ENCODE results near the gene CDH23.

- TF ChIP-seq POLR2AphosphoS5 (IDR thresholded peaks at IDR 0.05) (no peak), EZH2 (IDR thresholded peaks at IDR 0.05; ENCODE audit: borderline replicate concordance, insufficient read depth, low read length, poor library complexity, severe bottlenecking) (no peak), CTCF (IDR thresholded peaks at IDR 0.05; ENCODE audit: poor library complexity, severe bottlenecking) (no peak), TAF1 (IDR thresholded peaks at IDR 0.05; ENCODE audit: low read depth) (no peak), EP300 (conservative IDR thresholded peaks at IDR 0.05; ENCODE audit: poor library complexity, severe bottlenecking) (no peak)
- TF ChIP-seq, protein P1, sequence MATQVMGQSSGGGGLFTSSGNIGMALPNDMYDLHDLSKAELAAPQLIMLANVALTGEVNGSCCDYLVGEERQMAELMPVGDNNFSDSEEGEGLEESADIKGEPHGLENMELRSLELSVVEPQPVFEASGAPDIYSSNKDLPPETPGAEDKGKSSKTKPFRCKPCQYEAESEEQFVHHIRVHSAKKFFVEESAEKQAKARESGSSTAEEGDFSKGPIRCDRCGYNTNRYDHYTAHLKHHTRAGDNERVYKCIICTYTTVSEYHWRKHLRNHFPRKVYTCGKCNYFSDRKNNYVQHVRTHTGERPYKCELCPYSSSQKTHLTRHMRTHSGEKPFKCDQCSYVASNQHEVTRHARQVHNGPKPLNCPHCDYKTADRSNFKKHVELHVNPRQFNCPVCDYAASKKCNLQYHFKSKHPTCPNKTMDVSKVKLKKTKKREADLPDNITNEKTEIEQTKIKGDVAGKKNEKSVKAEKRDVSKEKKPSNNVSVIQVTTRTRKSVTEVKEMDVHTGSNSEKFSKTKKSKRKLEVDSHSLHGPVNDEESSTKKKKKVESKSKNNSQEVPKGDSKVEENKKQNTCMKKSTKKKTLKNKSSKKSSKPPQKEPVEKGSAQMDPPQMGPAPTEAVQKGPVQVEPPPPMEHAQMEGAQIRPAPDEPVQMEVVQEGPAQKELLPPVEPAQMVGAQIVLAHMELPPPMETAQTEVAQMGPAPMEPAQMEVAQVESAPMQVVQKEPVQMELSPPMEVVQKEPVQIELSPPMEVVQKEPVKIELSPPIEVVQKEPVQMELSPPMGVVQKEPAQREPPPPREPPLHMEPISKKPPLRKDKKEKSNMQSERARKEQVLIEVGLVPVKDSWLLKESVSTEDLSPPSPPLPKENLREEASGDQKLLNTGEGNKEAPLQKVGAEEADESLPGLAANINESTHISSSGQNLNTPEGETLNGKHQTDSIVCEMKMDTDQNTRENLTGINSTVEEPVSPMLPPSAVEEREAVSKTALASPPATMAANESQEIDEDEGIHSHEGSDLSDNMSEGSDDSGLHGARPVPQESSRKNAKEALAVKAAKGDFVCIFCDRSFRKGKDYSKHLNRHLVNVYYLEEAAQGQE (IDR thresholded peaks at IDR 0.05; ENCODE audit: borderline replicate concordance) = no peak
Measured at GRCh38 chr10:71406878-71407277, 10.2 kb downstream of the CDH23 start.

Measured in neural cell (in vitro differentiated cells).